Activated T-cell treated with anti-CD3 and anti-CD28 coated beads, Interleukin-2, amount 50 U/mL, for 1 hour (primary cell): ENCODE results near the gene SPATA7.

Source experiments
- DNase-seq: peaks from one replicate; pipeline ENCODE4 v3.0.0-alpha.2; 2020

Gene SPATA7

GRCh38 chr14:88421286-88421685, 35.8 kb downstream of the SPATA7 start:
- no peak for DNase-seq

- DNase-seq = no peak
These were observed 36.6 kb downstream of the SPATA7 start for GRCh38 chr14:88422047-88422446.

GRCh38 chr14:88422919-88423650, 37.6 kb downstream of the SPATA7 start:
- DNase-seq = no peak

GRCh38 chr14:88424573-88424972, 39.1 kb downstream of the SPATA7 start:
- DNase-seq = no peak

- DNase-seq = no peak
These were observed 40.8 kb downstream of the SPATA7 start for GRCh38 chr14:88426271-88426670.

GRCh38 chr14:88430976-88431375, 45.5 kb downstream of the SPATA7 start:
- no peak for DNase-seq

- DNase-seq = no peak
These were observed 52.2 kb downstream of the SPATA7 start for GRCh38 chr14:88437658-88438057.

- DNase-seq = no peak
These were observed 53.6 kb downstream of the SPATA7 start for GRCh38 chr14:88439088-88439487.

- DNase-seq = no peak
These were observed 66.8 kb downstream of the SPATA7 start for GRCh38 chr14:88452231-88452630.

GRCh38 chr14:88454886-88455285, 69.4 kb downstream of the SPATA7 start:
- DNase-seq = no peak

- no peak for DNase-seq
These were observed 77.9 kb downstream of the SPATA7 start for GRCh38 chr14:88463318-88463717.

GRCh38 chr14:88468406-88468805, 82.9 kb downstream of the SPATA7 start:
- no peak for DNase-seq

- no peak for DNase-seq
These were observed 85.3 kb downstream of the SPATA7 start for GRCh38 chr14:88470542-88471440.

- no peak for DNase-seq
These were observed 88.3 kb downstream of the SPATA7 start for GRCh38 chr14:88473791-88474190.

- no peak for DNase-seq
These were observed 90.8 kb downstream of the SPATA7 start for GRCh38 chr14:88476214-88476774.

- no peak for DNase-seq
These were observed 91.4 kb downstream of the SPATA7 start for GRCh38 chr14:88476825-88477224.

GRCh38 chr14:88477513-88478250, 92.2 kb downstream of the SPATA7 start:
- no peak for DNase-seq

- no peak for DNase-seq
These were observed 93.5 kb downstream of the SPATA7 start for GRCh38 chr14:88478931-88479330.

- DNase-seq = no peak
These were observed 94.1 kb downstream of the SPATA7 start for GRCh38 chr14:88479574-88479987.

GRCh38 chr14:88481059-88481458, 95.6 kb downstream of the SPATA7 start:
- no peak for DNase-seq

GRCh38 chr14:88481794-88482193, 96.3 kb downstream of the SPATA7 start:
- DNase-seq = no peak

- DNase-seq = no peak
These were observed 97.1 kb downstream of the SPATA7 start for GRCh38 chr14:88482524-88482923.
